GM12878 (cell line): Measurements from ENCODE around the gene RPS3A.

Source experiments
- FOXK2 ChIP-seq: fragments of 450-650 bp; IDR thresholded peaks from 2 replicates; pipeline ENCODE4 v1.6.1; 2017; ENCODE audit warnings: mild to moderate bottlenecking, moderate library complexity
- IKZF1 ChIP-seq: fragments of 450-650 bp; conservative IDR thresholded peaks from 2 replicates; pipeline ENCODE4 v1.6.1; 2017; ENCODE audit warnings: antibody characterized with exemption, mild to moderate bottlenecking
- JUNB ChIP-seq: IDR thresholded peaks from 2 replicates; pipeline ENCODE4 v1.6.1; 2016; ENCODE audit warnings: antibody characterized with exemption, mild to moderate bottlenecking
- POLR2AphosphoS5 ChIP-seq: IDR thresholded peaks from 2 replicates; pipeline ENCODE4 v1.6.1; 2011; ENCODE audit warnings: mild to moderate bottlenecking, low read length, inconsistent platforms
- RFX5 ChIP-seq: IDR thresholded peaks from 2 replicates; pipeline ENCODE4 v1.6.1; 2011; ENCODE audit warnings: low read depth, low read length, improper control_type of control experiment
- TF ChIP-seq, protein P1 (sequence below), 3 experiments: IDR thresholded peaks in 2 of 3; conservative IDR thresholded peaks in 1 of 3; 2 replicates each; pipeline ENCODE4 v1.5.1; 2011; ENCODE audit warnings: low read depth in 3 of 3, low read length in 3 of 3, mild to moderate bottlenecking in 3 of 3, control low read depth in 2 of 3, moderate library complexity in 2 of 3, inconsistent platforms in 1 of 3, mixed read lengths in 1 of 3; ENCODE audit not compliant: control insufficient read depth in 2 of 3, insufficient read depth in 1 of 3; ENCODE audit errors: extremely low read depth in 1 of 3
- TF ChIP-seq, protein P2 (sequence below): IDR thresholded peaks from 2 replicates; pipeline ENCODE4 v1.6.1; 2011; ENCODE audit warnings: mild to moderate bottlenecking, low read depth, low read length, moderate library complexity; ENCODE audit not compliant: insufficient replicate concordance

DNA sequence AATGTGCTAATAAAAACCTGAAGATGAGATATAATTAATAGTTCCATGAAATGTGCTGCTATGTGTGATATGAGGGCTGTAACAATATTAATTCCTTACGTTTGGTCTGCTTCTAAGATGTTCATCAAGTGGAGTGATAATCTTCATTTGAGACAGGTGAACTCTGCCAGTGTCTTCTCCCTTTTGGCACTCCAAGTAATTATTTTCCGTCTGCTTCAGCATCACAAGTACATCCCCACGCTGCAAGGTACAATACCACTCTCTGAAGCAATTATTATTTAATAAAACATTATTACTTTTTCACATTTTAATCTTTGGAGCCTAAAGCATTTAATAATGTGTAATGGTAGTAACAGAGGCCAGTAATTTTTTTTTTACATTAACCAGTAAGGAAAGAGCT lies 44.4 kb downstream of the RPS3A start:
- TF ChIP-seq FOXK2 (no peak), JUNB (no peak), POLR2AphosphoS5 (no peak), IKZF1 (no peak), RFX5 (no peak)
- TF ChIP-seq, protein P1, sequence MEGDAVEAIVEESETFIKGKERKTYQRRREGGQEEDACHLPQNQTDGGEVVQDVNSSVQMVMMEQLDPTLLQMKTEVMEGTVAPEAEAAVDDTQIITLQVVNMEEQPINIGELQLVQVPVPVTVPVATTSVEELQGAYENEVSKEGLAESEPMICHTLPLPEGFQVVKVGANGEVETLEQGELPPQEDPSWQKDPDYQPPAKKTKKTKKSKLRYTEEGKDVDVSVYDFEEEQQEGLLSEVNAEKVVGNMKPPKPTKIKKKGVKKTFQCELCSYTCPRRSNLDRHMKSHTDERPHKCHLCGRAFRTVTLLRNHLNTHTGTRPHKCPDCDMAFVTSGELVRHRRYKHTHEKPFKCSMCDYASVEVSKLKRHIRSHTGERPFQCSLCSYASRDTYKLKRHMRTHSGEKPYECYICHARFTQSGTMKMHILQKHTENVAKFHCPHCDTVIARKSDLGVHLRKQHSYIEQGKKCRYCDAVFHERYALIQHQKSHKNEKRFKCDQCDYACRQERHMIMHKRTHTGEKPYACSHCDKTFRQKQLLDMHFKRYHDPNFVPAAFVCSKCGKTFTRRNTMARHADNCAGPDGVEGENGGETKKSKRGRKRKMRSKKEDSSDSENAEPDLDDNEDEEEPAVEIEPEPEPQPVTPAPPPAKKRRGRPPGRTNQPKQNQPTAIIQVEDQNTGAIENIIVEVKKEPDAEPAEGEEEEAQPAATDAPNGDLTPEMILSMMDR (IDR thresholded peaks at IDR 0.05 in 2 of 3, conservative IDR thresholded peaks at IDR 0.05 in 1 of 3; ENCODE audit: control insufficient read depth in 2 of 3, extremely low read depth in 1 of 3, insufficient read depth in 1 of 3, low read depth in 3 of 3, low read length in 3 of 3), result no peak
- TF ChIP-seq, protein P2, sequence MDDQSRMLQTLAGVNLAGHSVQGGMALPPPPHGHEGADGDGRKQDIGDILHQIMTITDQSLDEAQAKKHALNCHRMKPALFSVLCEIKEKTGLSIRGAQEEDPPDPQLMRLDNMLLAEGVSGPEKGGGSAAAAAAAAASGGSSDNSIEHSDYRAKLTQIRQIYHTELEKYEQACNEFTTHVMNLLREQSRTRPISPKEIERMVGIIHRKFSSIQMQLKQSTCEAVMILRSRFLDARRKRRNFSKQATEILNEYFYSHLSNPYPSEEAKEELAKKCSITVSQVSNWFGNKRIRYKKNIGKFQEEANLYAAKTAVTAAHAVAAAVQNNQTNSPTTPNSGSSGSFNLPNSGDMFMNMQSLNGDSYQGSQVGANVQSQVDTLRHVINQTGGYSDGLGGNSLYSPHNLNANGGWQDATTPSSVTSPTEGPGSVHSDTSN, result no peak
